Right kidney (tissue), 9 donors: Measurements from ENCODE around the gene P2RY11.
A peak's percentile ranks its signal among the peaks of the same experiment; 100 is the strongest.

Experiments
- DNase-seq: peaks from one replicate; pipeline ENCODE4 v3.0.0-alpha.2; 2016
- long read RNA-seq, 8 donors: transcript quantifications; one replicate each; lab custom pipeline, GENCODE V29; 2026

Gene P2RY11, protein sequence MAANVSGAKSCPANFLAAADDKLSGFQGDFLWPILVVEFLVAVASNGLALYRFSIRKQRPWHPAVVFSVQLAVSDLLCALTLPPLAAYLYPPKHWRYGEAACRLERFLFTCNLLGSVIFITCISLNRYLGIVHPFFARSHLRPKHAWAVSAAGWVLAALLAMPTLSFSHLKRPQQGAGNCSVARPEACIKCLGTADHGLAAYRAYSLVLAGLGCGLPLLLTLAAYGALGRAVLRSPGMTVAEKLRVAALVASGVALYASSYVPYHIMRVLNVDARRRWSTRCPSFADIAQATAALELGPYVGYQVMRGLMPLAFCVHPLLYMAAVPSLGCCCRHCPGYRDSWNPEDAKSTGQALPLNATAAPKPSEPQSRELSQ
- long read RNA-seq, donor 1, partial matches to known transcripts, result 12 of 12 reads
- long read RNA-seq, donor 1, other reads (novel, unspliced or antisense), result 0 of 12 reads
- long read RNA-seq, donor 2, partial matches to known transcripts, result 0 of 1 reads
- long read RNA-seq, donor 2, other reads (novel, unspliced or antisense), result 0 of 1 reads
- long read RNA-seq, donor 3, partial matches to known transcripts, result 68 of 113 reads
- long read RNA-seq, donor 3, other reads (novel, unspliced or antisense), result 45 of 113 reads
- long read RNA-seq, donor 4, partial matches to known transcripts, result 86 of 173 reads
- long read RNA-seq, donor 4, other reads (novel, unspliced or antisense), result 87 of 173 reads
- long read RNA-seq, donor 5, result 0 reads
- long read RNA-seq, donor 6, partial matches to known transcripts, result 160 of 254 reads
- long read RNA-seq, donor 6, other reads (novel, unspliced or antisense), result 94 of 254 reads
- long read RNA-seq, donor 7, result 0 reads
- long read RNA-seq, donor 8, result 0 reads

DNA sequence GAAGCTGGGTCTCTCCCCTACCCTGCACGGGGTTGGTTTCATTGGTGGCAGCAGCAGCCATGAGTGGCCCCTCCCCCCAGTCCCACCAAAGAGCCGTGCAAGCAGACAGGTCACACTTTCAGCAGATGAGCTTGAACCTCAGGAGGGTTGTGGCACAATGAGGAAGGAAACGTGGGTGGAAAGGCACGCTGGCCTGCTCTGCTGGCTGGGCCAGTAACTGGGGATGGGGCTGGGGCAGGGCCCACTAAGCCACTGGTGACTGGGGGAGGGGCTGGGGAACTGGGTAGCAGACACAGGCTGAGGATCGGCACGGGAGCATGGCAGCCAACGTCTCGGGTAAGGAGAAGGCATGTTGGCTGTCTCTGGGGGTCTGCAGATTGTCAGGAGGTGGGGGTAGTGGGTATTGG is at the start of gene P2RY11:
Gene P2RY11 (plus strand): TSS at position 289 of the 407 bp plus-strand sequence. CDS start 29 bp downstream, at position 318.
- DNase-seq, result no peak

DNA sequence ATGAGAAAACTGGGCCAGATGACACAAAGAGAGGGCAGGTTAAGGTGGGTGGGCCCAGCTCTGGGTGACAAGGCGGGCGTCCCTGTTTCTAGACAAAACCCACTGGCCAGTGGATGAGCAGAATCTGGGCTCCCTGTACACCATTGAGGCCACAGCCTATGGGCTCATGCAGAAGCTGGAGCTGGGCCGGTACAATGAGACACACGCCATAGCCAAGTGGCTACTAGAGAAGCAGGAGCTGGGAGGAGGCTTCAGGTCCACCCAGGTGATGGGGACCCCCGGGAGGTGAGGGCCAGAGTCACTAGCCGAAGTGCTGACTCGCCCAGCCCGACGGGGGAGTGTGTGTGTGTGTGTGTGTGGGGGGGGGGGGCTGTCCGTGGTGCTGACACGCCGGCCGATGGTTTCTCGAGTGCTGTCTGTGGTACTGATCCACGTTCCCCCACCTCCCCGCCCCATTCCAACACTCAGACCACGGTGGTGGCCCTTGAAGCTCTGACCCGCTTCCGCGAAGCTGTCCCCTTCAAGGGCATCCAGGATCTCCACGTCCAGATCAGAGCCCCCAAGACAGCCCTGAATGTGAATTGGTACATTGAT is 49.7 kb upstream of the P2RY11 start:
- no peak for DNase-seq

DNA sequence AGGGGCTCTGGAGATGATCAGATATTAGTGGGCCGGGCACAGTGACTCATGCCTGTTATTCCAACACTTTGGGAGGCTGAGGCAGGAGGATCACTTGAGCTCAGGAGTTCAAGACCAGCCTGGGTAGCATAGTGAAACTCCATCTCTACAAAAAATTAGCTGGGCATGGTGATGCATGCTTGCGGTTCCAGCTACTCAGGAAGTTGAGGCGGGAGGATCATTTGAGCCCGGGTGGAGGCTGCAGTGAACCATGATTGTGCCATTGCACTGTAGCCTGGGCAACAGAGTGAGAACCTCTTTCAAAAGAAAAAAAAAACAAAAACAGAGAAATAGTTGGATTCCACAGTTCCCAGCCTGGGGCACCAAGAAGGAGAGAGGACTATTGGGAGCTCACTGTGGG is 43.3 kb upstream of the P2RY11 start:
- DNase-seq, result no peak

DNA sequence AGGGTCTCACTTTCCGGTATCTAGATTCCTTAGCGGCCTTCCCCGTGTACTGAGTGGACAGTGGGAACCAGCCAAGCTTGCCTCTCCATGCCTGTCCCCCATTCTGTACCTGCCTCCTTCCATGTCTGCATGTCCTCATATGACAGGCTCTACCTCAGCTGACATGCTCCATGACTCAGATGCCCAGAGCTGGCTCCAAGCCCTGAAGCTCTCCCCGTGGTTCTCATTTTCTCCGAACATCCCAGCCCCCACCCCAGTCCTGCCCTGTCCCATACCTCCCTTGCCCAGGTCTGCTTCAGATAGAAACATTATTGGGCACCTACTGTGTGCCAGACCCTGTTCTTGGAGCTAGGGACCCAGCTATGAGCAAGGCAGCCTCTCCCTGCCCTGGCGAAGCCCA is 42.4 kb upstream of the P2RY11 start:
- DNase-seq, result no peak

DNA sequence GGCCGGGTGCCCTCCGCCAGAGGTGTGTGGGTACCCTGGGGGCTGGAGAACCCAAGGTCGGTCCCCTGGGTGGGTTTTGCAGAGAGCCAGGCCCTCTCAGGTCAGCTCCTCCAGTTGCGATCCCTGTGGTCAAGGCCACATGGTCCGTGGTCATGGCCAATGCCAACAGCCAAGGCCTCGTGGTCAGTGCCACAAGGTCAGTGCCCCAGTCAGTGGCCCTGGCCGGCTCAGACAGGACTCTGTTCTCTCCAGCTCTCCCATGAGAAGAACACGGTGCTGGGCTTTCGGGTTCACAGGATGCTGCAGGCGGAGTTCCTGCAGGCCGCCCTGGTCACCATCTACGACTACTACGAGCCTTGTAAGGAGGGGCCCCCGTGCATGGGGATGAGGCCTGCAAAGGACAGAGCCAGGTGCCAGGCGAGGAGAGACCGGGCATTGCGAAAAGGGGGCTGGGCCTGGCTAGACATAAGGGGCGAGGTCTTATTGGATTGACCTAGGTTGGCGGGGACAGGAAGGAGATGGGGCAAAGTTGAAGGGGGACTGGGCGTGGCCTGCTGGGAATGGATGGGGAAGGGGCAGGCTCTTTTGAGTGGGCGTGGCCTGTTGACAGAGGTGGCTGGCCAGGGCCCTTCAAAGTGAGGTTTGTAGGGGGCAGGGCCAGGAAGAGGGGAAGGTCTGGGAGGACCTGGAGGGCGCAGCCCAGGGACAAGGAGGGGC is 40.6 kb upstream of the P2RY11 start:
- DNase-seq, result no peak

DNA sequence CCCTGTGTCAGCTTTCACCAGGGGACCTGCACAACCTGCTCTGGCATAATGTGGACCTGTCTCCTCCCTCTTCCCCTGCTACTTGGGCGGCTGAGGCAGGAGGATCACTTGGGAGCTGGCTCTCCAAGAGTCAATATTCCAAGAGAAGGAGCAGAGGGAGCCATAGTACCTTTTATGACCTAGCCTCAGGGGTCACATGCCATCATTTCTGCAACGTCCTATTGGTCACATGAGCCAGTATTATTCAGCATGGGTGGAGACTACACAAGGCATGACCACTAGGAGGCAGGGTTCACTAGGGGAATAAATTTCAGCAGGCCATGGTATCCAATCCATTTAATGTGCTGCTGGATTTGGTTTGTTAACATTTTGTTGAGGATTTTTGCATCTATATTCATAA is 37.3 kb upstream of the P2RY11 start:
- no peak for DNase-seq

DNA sequence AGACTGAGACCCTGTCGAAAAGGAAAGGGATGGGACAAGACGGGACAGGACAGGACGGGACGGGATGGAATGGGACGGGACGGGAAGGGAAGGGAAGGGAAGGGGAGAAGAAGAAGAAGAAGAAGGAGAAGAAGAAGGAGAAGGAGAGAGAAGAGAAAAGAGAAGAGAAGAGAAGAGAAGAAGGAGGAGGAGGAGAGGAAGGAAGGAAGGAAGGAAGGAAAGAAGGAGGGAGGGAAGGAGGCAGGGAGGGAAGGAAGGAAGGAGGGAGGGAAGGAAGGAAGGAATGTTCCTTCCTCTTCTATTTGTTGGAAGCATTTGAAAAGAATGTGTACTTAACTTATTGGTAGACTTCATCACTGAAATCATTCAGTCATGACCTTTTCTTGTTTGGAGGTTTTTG is 35.0 kb upstream of the P2RY11 start:
- DNase-seq, result no peak

DNA sequence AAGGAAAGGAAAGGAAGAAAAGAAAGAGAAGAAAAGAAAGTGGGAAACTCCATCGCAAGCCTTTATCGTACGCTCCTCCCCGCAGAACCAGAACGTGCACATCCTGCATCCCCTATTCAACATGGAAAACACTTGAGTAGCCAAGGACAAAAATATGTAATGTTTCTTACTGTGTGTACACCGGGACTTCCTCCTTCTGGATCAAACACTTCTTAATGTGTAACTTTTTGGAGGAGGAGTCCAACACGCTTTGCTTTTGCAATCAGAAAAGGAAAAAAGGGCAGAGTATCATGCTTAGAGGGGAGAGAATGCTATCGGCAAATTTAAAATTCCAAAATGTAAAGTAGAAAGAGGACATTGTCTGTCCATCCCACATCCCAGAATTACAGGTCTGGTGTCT is 33.2 kb upstream of the P2RY11 start:
- no peak for DNase-seq

DNA sequence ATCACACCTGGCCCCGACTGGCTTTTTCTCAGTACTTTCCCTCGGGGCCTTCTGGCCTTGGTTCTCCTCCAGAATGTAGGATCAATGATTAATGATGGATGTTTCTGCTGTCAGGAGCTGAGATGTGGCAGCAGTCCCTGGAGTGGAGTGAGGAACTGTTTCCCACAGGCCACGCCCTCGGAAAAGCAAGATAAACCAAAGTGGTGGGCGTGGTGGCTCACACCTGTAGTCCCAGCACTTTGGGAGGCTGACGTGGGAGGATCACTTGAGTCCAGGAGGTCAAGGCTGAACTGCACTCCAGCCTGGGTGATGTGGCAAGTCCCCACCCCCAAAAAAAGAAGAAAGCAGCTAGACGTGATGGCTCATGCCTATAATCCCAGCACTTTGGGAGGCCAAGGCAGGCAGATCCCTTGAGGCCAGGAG is 32.5 kb upstream of the P2RY11 start:
- DNase-seq, result no peak

DNA sequence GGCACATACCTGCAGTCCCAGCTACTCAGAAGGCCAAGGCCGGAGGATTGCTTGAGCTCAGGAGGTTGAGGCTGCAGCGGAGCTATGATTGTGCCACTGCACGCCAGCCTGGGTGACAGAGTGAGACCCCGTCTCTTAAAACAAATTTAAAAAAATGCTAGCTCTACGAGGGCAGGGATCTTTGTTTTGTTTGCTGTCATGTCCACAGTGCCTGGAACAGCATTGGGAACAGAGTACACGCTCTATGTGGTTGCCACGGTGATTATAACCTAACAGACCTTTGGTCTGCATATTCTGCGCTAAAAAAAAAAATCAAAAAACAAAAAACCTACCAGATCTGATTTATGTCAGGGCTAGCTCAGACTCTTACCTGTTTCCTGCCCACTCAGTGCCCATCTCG is 27.6 kb upstream of the P2RY11 start:
- no peak for DNase-seq

DNA sequence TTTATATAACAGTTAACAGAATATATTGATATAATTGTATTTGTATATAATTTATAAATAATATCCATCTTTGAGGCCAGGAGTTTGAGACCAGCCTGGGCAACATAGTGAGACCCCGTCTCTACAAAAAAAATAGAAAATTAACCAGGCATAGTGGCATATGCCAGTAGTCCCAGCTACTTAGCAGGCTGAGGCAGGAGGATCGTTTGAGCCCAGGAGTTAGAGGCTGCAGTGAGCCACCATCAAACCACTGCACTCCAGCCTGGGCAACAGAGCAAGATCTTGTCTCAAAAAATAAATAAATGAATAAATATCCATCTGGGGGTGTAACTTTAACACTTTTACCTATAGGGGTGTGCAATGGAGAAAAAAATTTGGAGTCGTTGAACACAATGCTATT is 26.7 kb upstream of the P2RY11 start:
- no peak for DNase-seq

DNA sequence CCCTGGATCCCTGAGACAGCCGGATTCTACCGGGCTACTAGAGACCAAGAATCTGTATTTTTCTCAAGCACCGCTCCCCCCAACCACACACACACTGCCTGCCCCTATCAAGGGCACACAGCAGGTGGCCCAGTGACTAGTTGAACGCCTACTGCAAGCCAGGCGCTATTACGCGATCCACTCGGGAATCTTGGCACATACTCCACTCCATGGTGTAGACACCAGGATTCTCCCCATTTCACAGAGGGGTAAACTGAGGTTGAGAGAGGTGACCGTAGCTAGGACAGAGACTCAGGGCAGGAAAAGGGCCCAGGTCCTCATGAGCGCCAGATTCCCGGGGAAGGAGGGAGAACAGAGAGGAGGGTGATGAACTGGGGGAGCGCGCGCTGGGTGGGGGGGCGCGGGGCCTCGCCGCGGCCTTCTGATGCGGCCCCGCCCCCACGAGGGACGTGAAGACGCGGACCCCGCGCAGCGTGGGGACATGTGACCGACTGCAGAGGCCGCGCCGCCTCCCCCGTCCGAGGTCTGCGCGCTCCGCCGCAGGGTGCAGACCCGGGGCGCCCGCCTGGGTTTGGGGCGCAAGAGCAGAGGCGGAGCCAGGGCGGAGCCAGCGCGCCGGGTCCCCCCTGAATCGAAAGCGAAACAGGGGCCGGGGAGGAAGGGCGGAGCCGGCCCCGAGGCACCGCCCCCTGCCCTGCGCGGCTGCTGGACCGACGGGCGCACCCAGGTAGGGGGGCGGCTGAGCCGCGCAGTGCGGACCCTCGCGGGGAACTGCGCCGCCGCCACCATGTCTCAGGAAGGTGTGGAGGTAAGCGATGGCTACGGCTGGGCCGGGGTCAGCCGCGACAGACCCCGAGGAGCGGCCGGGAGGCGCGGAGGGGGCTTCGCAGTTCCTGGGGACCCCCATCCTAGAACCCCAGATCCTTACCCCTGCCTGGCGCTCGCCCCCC is 25.6 kb upstream of the P2RY11 start, which contains the start of gene SHFL:
Gene SHFL (plus strand): TSS at position 677 of the 950 bp plus-strand sequence. CDS start 111 bp downstream, at position 788.
- peak; percentile 91 for DNase-seq

DNA sequence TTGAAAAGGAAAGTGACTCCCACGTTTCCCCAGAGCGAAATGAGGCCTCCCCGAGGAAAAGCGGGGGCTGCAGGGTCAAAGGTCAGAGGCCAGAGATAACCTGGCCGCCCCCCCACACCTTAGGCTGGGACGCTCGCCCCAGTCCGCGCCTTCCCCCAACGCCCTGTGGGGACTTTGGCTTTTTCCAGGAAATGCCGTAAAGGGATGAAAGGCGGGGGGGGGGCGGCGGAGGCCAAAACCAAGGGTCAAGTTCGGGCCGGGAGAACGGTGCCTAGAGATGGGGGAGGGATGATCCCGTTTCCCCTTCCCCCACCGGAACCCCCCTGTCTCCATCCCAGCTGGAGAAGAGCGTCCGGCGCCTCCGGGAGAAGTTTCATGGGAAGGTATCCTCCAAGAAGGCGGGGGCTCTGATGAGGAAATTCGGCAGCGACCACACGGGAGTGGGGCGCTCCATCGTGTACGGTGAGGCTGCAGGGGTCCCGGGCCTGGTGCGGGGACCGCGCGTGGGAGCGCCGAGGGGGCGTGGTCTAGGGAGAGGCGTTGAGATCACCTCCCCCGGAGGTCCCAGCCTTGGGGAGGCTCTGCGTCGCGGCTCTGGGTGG is 24.8 kb upstream of the P2RY11 start:
- peak; percentile 55 for DNase-seq

DNA sequence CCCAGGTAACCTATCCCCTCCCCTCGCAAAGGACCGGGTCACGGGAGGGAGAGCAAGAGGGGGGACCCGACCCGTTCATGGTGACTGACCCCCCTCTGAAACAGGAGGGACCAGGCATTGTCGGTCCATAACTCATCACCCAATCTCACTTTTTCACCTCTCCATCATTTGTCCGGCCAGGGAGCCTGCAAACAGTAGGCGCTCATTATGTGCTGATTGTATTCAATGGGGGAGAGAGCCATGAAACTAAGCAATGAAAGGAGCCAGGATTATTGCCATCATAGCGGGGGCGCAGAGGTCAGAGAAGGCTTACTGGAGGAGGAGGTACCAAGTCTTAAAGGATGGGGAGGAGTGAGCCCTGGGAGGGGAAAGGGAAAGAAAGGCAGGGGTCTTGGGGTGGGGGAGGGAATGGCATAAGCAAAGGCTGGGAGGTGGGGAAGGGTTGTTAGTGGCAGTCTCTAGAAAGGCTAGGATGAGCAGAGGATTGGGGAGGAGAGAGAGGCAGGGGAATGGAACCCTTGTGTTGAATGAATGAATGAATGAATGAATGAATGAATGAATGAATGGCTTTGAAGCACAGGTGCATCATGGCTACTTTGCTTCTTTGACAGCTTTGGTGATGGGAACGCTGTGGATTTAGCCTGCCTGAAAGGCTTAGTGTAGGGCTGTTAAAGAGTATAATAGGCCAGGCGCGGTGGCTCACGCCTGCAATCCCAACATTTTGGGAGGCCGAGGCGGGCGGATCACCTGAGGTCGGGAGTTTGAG is 24.0 kb upstream of the P2RY11 start:
- DNase-seq, result no peak

DNA sequence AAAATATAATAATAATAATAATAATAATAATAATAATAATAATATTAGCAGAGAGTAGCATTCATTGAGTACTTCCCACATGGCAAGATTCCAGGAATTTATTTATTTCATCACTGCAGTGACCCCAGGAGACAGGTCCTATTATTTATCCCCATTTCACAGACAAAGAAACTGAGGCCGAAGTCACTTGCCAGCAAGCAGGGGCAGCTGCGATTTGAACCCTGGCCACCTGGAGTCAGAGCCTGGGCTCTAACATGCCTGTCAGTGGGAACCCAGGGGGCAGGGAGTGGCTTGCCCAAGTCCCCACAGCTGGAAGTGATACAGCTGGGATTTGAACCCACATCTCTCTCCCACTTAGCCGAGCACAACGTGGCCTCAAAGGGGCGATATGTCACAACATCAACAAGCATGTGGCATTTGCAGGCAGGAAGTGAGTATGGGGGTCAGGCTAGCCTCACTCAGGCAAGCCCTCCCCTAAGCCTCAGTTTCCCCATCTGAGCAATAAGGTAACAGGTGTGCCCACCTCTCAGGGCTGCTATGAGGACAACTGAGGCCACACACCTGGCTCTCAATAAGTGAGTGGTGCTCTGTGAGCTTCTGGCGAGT is 22.4 kb upstream of the P2RY11 start:
- DNase-seq, result no peak

DNA sequence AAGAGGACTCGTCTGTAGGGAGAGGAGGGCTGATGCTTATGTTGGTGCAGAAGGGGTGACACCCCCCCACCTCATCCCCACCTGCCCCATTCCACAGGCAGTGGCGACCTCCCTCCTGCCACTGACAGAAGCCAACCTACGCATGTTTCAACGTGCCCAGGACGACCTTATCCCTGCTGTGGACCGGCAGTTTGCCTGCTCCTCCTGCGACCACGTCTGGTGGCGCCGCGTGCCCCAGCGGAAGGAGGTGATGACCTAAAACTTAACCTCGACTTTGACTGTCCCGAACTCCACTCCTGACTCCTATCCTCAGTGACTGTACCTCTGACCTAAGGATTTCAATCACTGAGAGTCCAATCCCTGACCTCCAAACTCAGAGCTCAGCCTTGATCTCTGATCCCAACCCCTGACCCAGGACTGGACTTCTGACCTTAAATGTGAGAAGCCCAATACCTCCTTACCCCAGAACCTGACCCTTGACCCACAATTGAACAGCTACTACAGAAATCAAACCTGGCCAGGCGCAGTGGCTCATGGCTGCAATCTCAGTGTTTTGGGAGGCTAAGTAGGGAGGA is 21.6 kb upstream of the P2RY11 start:
- no peak for DNase-seq

DNA sequence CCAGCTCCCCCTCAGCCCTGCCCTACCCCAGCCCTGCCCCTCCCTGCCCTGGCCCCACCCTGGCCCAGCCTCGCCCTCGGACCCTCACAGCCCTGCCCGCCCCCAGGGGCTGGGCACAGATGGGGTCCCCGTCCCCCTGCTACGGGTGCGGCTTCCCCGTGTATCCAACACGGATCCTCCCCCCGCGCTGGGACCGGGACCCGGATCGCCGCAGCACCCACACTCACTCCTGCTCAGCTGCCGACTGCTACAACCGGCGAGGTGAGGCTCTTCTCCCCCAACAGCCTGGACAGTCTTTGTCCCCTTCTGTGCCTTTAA is 20.2 kb upstream of the P2RY11 start:
- no peak for DNase-seq

DNA sequence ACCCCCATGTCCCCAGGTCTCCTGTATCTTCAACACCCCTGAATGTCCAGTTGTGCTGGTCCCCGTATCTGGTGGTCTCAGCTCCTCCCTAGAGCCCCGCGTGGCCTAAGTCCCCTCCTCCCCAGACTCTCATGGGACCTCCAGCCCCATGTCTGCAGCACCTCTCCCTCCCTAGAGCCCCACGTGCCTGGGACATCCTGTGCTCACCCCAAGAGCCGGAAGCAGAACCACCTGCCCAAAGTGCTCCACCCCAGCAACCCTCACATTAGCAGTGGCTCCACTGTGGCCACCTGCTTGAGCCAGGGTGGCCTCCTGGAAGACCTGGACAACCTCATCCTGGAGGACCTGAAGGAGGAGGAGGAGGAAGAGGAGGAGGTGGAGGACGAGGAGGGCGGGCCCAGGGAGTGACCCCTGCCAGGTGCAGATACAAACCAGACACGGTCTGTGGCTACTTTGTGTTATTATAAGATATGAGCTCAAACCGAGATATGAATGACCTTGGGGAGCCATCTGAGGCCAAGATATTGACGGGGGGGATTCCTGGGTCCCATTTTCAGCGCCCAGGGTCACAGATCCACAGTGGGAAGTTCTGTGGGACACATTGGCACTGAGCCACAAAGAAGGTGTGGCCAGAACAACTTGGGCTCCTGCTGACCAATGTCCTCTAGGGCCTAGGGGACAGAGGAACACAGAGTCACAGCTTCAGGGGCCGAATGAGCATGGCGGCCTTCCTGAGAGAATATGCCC is 19.4 kb upstream of the P2RY11 start:
- no peak for DNase-seq
